C4-2B (cell line): ENCODE results near the gene PDLIM1.
"Not testable (repeated sequence)": the region's sequence is repeated elsewhere in the genome, so short reads cannot be mapped to it uniquely, and the experiment has no call there.

Experiments used
- H3K27ac ChIP-seq: fragments of 450-650 bp; 2 replicates; pipeline ENCODE4 v1.5.1; 2017
- ZFX ChIP-seq: fragments of 450-650 bp; IDR thresholded peaks from 2 replicates; pipeline ENCODE4 v1.6.1; 2017
- TF ChIP-seq, protein P1 (sequence below): fragments of 450-650 bp; conservative IDR thresholded peaks from 2 replicates; pipeline ENCODE4 v1.5.1; 2017; ENCODE audit warnings: mild to moderate bottlenecking

PDLIM1 gene

DNA sequence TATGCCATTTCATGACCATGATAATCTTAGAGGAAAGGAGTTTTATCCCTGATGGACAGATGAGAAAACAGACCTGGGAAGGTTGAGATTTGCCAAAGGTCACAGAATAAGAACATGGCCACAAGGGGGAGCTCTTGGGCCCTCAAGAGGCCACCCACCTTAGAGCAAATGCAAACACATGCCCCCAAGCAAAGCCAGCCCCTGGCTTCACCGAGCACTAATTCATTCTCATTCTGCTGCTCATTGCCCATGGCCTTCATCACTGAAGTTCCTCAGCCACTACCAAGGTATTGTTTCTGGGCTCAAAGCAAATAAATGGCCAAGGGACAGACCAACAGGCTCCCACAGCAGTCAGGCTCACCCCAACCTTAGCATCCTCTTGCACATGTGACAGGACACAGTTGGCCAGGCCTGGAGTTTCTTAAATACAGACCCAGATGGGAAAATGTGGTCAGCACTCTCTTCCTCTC lies 44.2 kb downstream of the PDLIM1 start:
- H3K27ac ChIP-seq, result no peak overlapping the region
- TF ChIP-seq, protein P1, sequence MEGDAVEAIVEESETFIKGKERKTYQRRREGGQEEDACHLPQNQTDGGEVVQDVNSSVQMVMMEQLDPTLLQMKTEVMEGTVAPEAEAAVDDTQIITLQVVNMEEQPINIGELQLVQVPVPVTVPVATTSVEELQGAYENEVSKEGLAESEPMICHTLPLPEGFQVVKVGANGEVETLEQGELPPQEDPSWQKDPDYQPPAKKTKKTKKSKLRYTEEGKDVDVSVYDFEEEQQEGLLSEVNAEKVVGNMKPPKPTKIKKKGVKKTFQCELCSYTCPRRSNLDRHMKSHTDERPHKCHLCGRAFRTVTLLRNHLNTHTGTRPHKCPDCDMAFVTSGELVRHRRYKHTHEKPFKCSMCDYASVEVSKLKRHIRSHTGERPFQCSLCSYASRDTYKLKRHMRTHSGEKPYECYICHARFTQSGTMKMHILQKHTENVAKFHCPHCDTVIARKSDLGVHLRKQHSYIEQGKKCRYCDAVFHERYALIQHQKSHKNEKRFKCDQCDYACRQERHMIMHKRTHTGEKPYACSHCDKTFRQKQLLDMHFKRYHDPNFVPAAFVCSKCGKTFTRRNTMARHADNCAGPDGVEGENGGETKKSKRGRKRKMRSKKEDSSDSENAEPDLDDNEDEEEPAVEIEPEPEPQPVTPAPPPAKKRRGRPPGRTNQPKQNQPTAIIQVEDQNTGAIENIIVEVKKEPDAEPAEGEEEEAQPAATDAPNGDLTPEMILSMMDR, result peak; percentile 88
- no peak for TF ChIP-seq ZFX

DNA sequence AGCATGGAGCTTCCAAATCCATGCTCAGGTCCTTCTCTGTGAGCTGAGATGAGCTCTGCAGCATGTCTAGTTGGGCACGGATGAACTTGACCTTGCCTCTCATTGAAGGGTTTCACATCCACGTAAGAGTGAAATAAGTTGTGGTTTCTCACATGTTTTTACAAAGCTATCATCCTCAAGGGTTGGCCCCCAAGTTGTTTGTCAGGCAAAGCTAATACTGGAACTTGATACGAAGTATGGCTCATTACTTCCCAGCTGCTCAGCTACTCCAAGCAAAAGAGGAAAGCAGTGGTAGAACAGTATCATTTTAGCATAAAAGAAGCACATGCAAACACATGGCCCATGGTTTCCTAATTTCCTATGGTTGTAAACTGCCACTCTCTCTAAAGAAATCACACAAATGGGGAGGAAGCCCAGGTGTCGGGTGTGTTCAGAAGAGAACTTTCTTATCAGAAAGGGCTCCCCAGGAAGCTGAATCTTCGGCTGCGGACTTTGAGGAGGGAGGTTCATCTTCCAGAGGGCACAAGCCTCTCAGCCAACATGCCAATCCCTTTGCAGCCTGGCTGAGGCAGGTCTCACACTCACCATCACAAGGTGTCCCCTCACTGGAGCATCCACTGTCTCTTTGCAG lies 45.3 kb downstream of the PDLIM1 start:
- H3K27ac ChIP-seq, result no peak overlapping the region
- TF ChIP-seq, protein P1, result no peak
- TF ChIP-seq ZFX, result no peak

DNA sequence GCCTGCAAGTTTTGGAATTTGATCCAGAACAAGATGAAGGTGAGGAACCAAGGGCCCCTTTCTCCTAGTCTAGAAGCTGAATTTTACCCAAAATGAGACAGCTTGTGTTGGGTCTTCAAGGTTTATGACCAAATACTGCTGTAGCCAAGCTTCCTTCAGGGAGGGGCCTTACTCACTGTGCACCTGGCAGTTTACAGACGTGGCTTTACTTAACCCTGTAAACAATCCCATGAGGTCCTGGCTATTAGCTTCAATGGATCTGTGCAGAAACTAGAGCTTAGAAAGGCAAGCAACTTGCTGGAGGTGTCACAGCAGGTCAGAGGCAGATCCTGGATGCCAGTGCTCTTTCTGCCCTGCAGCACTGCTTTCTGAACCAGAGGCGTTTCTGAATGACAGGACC lies 46.7 kb downstream of the PDLIM1 start:
- no peak overlapping the region for H3K27ac ChIP-seq
- TF ChIP-seq, protein P1, result no peak
- TF ChIP-seq ZFX, result no peak

DNA sequence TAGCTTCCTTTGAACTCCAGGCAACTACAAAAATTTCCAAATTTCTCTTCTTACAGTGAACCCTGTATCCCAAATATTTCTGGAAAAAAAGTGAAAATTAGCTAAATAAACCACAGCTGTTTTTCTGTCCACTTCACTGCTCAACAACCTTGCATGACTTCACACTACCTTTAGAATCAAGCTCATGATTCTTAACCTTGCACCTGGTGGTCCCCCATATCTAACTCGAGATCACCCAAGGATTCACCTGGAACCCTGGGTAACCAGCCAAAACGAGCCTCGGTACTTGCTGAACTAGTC lies 47.5 kb downstream of the PDLIM1 start:
- no peak for TF ChIP-seq ZFX
- TF ChIP-seq, protein P1, result peak; percentile 48
- H3K27ac ChIP-seq, result no peak overlapping the region

DNA sequence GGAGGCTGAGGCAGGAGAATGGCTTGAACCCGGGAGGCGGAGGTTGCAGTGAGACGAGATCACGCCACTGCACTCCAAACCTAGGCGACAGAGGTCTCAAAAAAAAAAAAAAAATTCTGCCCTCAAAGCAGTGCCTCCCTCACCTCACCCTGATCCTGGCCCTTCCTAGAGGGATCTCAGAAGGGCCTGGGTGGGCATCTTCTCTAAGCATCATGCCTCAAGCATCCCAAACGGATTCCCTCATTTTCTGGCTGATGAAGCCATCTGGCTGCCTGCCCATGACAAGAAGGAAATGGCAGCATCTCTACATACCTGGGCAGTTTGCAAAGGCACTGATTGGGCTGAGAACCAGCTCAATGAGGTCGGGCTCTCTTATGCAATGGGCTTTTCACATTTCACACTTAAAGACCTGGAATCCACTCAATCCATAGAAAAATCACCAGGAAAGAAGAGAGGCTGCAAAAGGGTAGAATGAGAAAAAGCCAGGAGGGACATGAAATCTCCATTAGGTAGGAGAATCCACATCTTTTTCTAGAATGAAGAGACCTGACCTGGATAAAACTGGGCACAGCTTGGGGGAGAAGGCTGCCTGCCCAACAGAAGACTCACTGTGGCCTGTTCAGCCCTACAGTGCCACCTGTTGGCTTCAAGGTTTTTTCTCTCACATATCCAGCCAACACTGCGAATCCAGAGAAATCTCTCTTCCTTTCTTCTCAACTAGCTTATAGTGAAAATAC lies 48.1 kb downstream of the PDLIM1 start:
- no peak for TF ChIP-seq ZFX
- TF ChIP-seq, protein P1, result peak; percentile 74

DNA sequence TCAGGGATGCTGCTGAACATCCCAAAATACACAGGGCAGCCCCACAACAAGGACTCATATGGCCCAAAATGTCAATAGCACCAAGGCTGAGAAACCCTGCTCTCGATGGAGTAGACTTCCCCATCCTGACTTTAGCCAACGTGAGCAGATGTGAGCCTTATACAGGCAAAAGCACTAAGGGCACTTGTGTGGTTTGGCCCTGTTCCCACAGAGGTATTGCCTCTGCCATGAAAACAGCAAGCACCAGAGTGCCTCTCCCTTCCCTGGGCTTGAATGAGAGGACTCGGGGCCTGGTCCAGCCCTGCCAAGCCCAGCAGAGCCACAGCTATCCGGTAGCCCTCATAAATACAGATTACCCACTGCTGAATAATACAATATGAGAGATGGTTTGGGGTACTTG lies 49.3 kb downstream of the PDLIM1 start:
- TF ChIP-seq, protein P1, result no peak
- TF ChIP-seq ZFX, result no peak
- H3K27ac ChIP-seq, result no peak overlapping the region

More for the DNA sequence above, 48.1 kb downstream of the PDLIM1 start:
- no peak overlapping the region for H3K27ac ChIP-seq

DNA sequence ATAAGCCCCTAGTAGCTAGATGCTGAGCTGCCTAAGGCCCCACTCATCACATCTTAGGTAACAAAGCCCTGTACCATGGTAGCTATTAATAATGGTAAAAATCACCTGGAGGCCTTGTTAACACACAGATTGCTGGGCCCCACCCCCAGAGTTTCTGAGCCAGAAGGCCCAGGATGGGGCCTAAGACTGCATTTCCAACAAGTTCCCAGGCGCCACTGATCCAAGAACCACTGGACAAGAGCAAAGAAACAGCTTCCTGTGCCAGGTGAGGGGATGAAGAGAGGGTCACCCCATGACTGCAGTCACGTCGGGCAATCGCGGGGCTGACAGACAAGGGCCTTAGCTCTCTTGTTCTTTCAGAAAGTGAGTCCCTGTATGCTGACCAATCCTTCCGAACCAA lies 50.0 kb downstream of the PDLIM1 start:
- TF ChIP-seq, protein P1, result no peak
- TF ChIP-seq ZFX, result no peak

DNA sequence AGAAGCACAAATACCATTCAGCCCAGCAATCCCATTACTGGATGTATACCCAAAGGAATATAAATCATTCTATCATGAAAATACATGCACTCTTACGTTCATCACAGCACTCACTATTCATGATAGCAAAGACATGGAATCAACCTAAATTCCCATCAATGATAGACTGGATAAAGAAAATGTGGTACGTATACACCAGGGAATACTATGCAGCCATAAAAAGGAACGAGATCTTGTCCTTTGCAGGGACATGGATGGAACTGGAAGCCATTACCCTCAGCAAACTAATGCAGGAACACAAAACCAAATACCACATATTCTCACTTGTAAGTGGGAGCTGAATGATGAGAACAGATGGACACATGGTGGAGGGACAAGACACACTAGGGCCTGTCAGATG lies 50.7 kb downstream of the PDLIM1 start:
- not testable (repeated sequence) for H3K27ac ChIP-seq

More for the DNA sequence above, 50.0 kb downstream of the PDLIM1 start:
- H3K27ac ChIP-seq, result no peak overlapping the region
